ENCODE measurements around the gene LAMA5.
A peak's percentile ranks its signal among the peaks of the same experiment; 100 is the strongest.

Gene LAMA5

DNA sequence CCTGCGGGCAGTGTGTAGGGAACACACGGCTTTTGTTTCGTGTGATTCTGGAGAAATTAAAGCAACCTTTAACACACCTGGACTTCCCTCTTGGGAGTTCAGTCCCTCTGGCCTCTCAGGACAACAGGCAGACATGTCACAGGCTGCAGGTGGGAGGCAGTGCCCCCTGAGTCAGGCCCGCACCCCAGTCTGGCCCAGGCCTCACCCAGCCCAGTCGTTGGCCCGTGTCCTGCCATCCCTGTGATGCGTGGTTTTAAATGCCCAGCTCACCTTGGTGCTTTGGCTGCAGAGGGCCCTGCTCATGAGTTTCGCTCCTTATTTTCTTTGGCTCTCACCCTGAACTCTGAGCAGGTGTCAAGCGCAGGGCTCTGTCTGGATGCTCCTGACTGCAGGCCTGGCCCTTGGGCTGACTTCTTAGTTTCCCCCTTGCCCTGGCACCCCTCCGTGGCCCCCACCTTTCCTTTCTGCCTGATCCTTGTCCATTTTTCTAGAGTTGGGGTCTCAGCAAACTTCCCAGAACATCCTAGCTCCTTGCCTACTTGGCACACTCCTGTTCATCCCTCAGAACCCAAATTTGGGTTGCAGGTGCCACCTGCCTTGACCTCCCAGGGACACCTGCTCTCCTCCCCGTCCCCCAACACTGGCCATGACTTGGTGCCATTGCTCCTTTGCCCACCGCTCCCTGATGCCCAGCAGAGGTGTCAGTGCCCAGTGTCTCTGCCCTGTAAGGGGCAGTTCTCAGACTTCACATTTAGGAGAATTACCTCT lies 42.2 kb upstream of the LAMA5 start:
- Histone ChIP-seq H3K27ac (no peak overlapping the region), H4K20me1 (ENCODE audit: insufficient read depth) (no peaks in the 10 kb centered on the region), H3K4me3 (IDR thresholded peaks at IDR 0.05; ENCODE audit: insufficient read depth, low read depth, low read length) (no peak overlapping the region), H3K4me1 (ENCODE audit: low read depth, poor library complexity, severe bottlenecking) (peaks cover 28% of the 10 kb centered on the region), H2AFZ (ENCODE audit: low read depth) (peak overlapping the region; percentile 55; the same call in 1 of the 2 replicates), H3K79me2 (ENCODE audit: insufficient read depth, low read depth) (no peaks in the 10 kb centered on the region; the same call in 1 of the 2 replicates), H3K36me3 (ENCODE audit: insufficient read depth) (no peaks in the 10 kb centered on the region), H3K27me3 (ENCODE audit: insufficient read depth, low read depth) (peaks cover 30% of the 10 kb centered on the region), H3K4me2 (peak overlapping the region; percentile 46), H3K9ac (no peak overlapping the region)
- TF ChIP-seq, protein P1, sequence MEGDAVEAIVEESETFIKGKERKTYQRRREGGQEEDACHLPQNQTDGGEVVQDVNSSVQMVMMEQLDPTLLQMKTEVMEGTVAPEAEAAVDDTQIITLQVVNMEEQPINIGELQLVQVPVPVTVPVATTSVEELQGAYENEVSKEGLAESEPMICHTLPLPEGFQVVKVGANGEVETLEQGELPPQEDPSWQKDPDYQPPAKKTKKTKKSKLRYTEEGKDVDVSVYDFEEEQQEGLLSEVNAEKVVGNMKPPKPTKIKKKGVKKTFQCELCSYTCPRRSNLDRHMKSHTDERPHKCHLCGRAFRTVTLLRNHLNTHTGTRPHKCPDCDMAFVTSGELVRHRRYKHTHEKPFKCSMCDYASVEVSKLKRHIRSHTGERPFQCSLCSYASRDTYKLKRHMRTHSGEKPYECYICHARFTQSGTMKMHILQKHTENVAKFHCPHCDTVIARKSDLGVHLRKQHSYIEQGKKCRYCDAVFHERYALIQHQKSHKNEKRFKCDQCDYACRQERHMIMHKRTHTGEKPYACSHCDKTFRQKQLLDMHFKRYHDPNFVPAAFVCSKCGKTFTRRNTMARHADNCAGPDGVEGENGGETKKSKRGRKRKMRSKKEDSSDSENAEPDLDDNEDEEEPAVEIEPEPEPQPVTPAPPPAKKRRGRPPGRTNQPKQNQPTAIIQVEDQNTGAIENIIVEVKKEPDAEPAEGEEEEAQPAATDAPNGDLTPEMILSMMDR (conservative IDR thresholded peaks at IDR 0.05; ENCODE audit: low read depth, low read length) = no peak

DNA sequence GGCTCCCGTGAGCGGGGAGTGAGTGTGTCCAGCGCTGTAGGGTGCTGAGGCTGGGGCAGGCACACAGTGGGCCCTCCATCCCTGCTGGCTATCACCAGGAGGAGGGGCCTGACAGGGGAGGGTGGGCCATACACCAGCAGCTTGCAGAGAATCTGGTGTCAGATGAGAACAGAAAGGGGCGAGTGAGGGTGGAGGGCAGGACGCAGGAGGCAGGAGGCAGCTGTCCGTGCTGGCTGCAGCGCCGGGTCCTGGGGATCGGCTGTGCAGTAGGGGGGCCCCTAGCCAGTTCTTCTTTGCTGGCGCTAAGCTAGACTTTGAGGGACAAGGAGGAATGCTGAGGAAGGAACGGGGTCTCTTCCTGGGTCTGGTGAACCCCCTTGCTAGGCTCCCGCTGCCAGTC lies 41.5 kb upstream of the LAMA5 start:
- Histone ChIP-seq H3K36me3 (ENCODE audit: insufficient read depth) (no peaks in the 10 kb centered on the region), H3K79me2 (ENCODE audit: insufficient read depth, low read depth) (no peaks in the 10 kb centered on the region; the same call in 1 of the 2 replicates), H3K27ac (no peak overlapping the region), H3K4me2 (no peak overlapping the region), H3K4me3 (IDR thresholded peaks at IDR 0.05; ENCODE audit: insufficient read depth, low read depth, low read length) (no peak overlapping the region), H3K27me3 (ENCODE audit: insufficient read depth, low read depth) (peaks cover 25% of the 10 kb centered on the region), H3K4me1 (ENCODE audit: low read depth, poor library complexity, severe bottlenecking) (peaks cover 28% of the 10 kb centered on the region), H2AFZ (ENCODE audit: low read depth) (no peak overlapping the region), H3K9ac (no peak overlapping the region), H4K20me1 (ENCODE audit: insufficient read depth) (no peaks in the 10 kb centered on the region)
- TF ChIP-seq, protein P1 (conservative IDR thresholded peaks at IDR 0.05; ENCODE audit: low read depth, low read length) = no peak

DNA sequence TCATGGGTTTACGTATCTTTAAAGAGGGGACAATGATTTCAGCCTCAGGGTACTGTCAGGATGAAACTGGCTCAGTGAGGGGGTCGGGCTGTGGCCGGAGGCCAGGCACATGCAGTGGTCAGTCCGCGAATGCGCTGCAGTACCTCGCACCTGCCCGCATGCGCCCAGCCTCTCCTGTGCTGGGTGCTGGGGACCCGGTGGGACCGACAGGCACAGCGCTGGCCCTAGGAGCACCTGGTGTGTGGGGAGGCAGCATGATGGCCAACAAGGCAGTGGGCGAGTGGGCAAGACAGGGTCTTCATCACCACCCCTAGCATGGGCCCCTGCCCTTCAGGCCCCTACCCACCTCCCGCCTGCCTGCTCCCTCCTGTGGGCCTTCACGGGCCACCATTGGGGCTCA lies 40.9 kb upstream of the LAMA5 start:
- H4K20me1 ChIP-seq (ENCODE audit: insufficient read depth) = no peaks in the 10 kb centered on the region
- H3K79me2 ChIP-seq (ENCODE audit: insufficient read depth, low read depth) = no peaks in the 10 kb centered on the region; the same call in 1 of the 2 replicates
- peak overlapping the region; percentile 88 for H3K4me2 ChIP-seq
- TF ChIP-seq, protein P1 (conservative IDR thresholded peaks at IDR 0.05; ENCODE audit: low read depth, low read length) = no peak
- H2AFZ ChIP-seq (ENCODE audit: low read depth) = no peak overlapping the region; the same call in 1 of the 2 replicates
- H3K9ac ChIP-seq = no peak overlapping the region
- H3K36me3 ChIP-seq (ENCODE audit: insufficient read depth) = no peaks in the 10 kb centered on the region
- peaks cover 28% of the 10 kb centered on the region for H3K4me1 ChIP-seq (ENCODE audit: low read depth, poor library complexity, severe bottlenecking)
- H3K27ac ChIP-seq = no peak overlapping the region
- peaks cover 21% of the 10 kb centered on the region for H3K27me3 ChIP-seq (ENCODE audit: insufficient read depth, low read depth)
- no peak overlapping the region for H3K4me3 ChIP-seq (IDR thresholded peaks at IDR 0.05; ENCODE audit: insufficient read depth, low read depth, low read length)

DNA sequence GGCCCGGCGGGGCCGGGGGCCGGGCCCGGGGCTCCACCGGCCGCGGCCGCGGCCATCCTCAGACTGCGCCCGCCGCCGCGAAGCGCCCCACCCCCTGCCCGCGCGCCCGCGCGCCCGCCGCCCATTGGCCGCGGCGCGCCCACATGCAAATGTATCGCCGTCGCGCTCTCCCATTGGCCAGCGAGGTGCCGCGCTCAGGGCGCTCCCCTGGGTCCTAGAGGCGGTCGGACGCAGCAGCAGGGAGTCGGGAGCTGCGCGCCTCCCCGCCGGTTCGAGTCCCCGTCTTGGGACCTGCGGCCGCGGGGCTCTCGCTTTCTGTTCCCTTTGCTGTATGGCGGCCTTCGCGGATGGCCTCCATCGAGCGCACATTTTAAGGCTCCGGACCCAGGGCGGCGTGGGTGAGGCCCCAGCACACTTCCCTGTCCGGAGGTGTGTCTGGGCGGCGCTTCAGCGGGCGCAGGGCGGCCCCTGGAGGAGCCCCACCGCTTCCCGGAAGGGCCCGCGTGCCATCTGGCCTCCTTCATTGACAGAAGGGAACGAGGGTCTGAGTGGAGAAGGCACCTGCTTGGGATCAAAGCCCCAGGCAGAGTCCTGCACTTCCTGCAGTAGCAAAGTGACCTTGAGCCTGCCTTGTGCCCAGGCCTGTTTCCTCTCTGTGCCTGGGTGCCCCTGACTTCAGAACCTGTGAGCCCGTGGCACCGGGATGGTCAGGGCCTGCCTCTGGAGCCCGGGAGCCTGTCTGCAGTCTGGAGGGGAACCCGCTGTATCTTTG lies 40.3 kb upstream of the LAMA5 start, which contains the start of gene CABLES2:
Gene CABLES2 (minus strand): TSS at position 65 of the 772 bp plus-strand sequence. CDS start 9 bp downstream, at position 56.
- peaks cover 28% of the 10 kb centered on the region for H3K4me1 ChIP-seq (ENCODE audit: low read depth, poor library complexity, severe bottlenecking)
- H3K9ac ChIP-seq = peak within 1 kb of the TSS; percentile 63; the same call in 1 of the 2 replicates
- TF ChIP-seq, protein P1 (conservative IDR thresholded peaks at IDR 0.05; ENCODE audit: low read depth, low read length) = peak; percentile 33; the same call in 1 of the 2 replicates

More for the DNA sequence above, 40.3 kb upstream of the LAMA5 start, which contains the start of gene CABLES2:
- Histone ChIP-seq H3K4me2 (peak within 1 kb of the TSS; percentile 92), H3K27me3 (ENCODE audit: insufficient read depth, low read depth) (peaks cover 15% of the 10 kb centered on the region; the same call in 1 of the 2 replicates), H2AFZ (ENCODE audit: low read depth) (peak within 1 kb of the TSS; percentile 99), H3K79me2 (ENCODE audit: insufficient read depth, low read depth) (no peaks in the 10 kb centered on the region; the same call in 1 of the 2 replicates), H3K4me3 (IDR thresholded peaks at IDR 0.05; ENCODE audit: insufficient read depth, low read depth, low read length) (no peak within 1 kb of the TSS), H3K36me3 (ENCODE audit: insufficient read depth) (no peaks in the 10 kb centered on the region), H4K20me1 (ENCODE audit: insufficient read depth) (no peaks in the 10 kb centered on the region), H3K27ac (no peak within 1 kb of the TSS)
